Measurements from ENCODE around the gene USP22. TPM values are rescaled to one million over a fixed set of nuclear protein-coding genes. Genes with fewer than 3 reads are reported as not detected.

Gene USP22
- total RNA-seq, 1 experiment from 2014 or later = 210 TPM

GRCh38 chr17:21016826-21017225, 26.0 kb downstream of the USP22 start:
- BruUV-seq (replicated peaks) = no TSS peak
- Histone ChIP-seq H3K4me1 (ENCODE audit: control insufficient read depth in 1 of 2, insufficient read depth in 2 of 2, low read length in 2 of 2) (no peaks in the 10 kb centered on the region), H3K36me3 (ENCODE audit: control insufficient read depth in 1 of 2, insufficient read depth in 2 of 2, low read length in 2 of 2) (peaks cover 87 to 92% of the 10 kb centered on the region in 2 experiments), H3K9me3 (ENCODE audit: control insufficient read depth in 1 of 2, insufficient read depth in 1 of 2, low read depth in 1 of 2, low read length in 2 of 2) (no peaks in the 10 kb centered on the region), H3K27ac (ENCODE audit: low read depth, low read length) (no peak overlapping the region), H3K79me2 (ENCODE audit: insufficient read depth, low read length) (peaks cover 99% of the 10 kb centered on the region), H3K4me3 (replicated peaks in 1 of 2; ENCODE audit: low read depth in 1 of 2, low read length in 2 of 2) (no peak overlapping the region), H2AFZ (ENCODE audit: low read depth, low read length, poor library complexity, severe bottlenecking) (no peak overlapping the region), H3K9me2 (ENCODE audit: insufficient read depth) (no peaks in the 10 kb centered on the region), H3K27me3 (ENCODE audit: insufficient read depth, low read length) (no peaks in the 10 kb centered on the region), H3K4me2 (ENCODE audit: low read length) (no peak overlapping the region), H4K20me1 (ENCODE audit: insufficient read depth) (peaks cover 40% of the 10 kb centered on the region), H3K9ac (ENCODE audit: low read length) (no peak overlapping the region)
- ATAC-seq (no peak), DNase-seq (ENCODE audit: low read depth, low spot score) (no peak)
- TF ChIP-seq SRF (IDR thresholded peaks at IDR 0.05; ENCODE audit: low read depth) = no peak
- no peak for TF ChIP-seq JUND (IDR thresholded peaks at IDR 0.05)
- TF ChIP-seq ZFX (IDR thresholded peaks at IDR 0.05) = no peak
- no peak for TF ChIP-seq POLR2A (IDR thresholded peaks at IDR 0.05; ENCODE audit: borderline replicate concordance, extremely low read depth, insufficient read depth, insufficient read length)
- no peak for TF ChIP-seq ZNF274 (IDR thresholded peaks at IDR 0.05; ENCODE audit: low read depth, low read length)
- no peak for TF ChIP-seq CTCF (IDR thresholded peaks at IDR 0.05 in 2 of 3, conservative IDR thresholded peaks at IDR 0.05 in 1 of 3; ENCODE audit: borderline replicate concordance in 1 of 3, insufficient read depth in 1 of 3, low read depth in 2 of 3, low read length in 2 of 3)
- TF ChIP-seq REST (IDR thresholded peaks at IDR 0.05; ENCODE audit: low read depth) = no peak
- TF ChIP-seq ZBTB33 (IDR thresholded peaks at IDR 0.05; ENCODE audit: extremely low read depth, insufficient replicate concordance, low read length) = no peak
- no peak for TF ChIP-seq EZH2phosphoT487 (IDR thresholded peaks at IDR 0.05; ENCODE audit: borderline replicate concordance)
- TF ChIP-seq ELF1 (IDR thresholded peaks at IDR 0.05; ENCODE audit: borderline replicate concordance, low read depth) = no peak
- TF ChIP-seq SP1 (IDR thresholded peaks at IDR 0.05; ENCODE audit: low read depth) = no peak
- TF ChIP-seq FOSL1 (IDR thresholded peaks at IDR 0.05; ENCODE audit: low read depth) = no peak
- TF ChIP-seq MAX (IDR thresholded peaks at IDR 0.05) = no peak
- TF ChIP-seq TCF7L2 (IDR thresholded peaks at IDR 0.05; ENCODE audit: borderline replicate concordance, extremely low read depth, insufficient read depth, insufficient read length) = no peak
- TF ChIP-seq YY1 (IDR thresholded peaks at IDR 0.05; ENCODE audit: extremely low read depth, insufficient replicate concordance, low read depth, low read length) = no peak
- no peak for TF ChIP-seq CEBPB (IDR thresholded peaks at IDR 0.05; ENCODE audit: low read depth)
- POLR2A ChIA-PET = no interaction called here
- RAD21 ChIA-PET (ENCODE audit: low non-redundant PET in 1 of 2, low total read pairs in 2 of 2, uncharacterized antibody in 2 of 2, unreplicated experiment in 2 of 2) = no interaction called here
- CTCF ChIA-PET = no interaction called here
- intact Hi-C loops (cut with micrococcal nuclease) = no loop called here
